Mammary epithelial cell (primary cell): ENCODE measurements around the gene DOC2A.

Experiments used
- CTCF ChIP-seq, 2 donors: IDR thresholded peaks in 1 of 2; conservative IDR thresholded peaks in 1 of 2; 2 replicates each; pipeline ENCODE4 v1.5.1; 2011 to 2012; ENCODE audit warnings: inconsistent platforms in 2 of 2, low read length in 2 of 2, mild to moderate bottlenecking in 2 of 2, control low read depth in 1 of 2, low read depth in 1 of 2; ENCODE audit not compliant: insufficient read depth in 1 of 2; ENCODE audit errors: extremely low read depth in 1 of 2
- EZH2 ChIP-seq: IDR thresholded peaks from 2 replicates; pipeline ENCODE4 v1.6.1; 2012; ENCODE audit warnings: low read length, inconsistent platforms, borderline replicate concordance

DNA sequence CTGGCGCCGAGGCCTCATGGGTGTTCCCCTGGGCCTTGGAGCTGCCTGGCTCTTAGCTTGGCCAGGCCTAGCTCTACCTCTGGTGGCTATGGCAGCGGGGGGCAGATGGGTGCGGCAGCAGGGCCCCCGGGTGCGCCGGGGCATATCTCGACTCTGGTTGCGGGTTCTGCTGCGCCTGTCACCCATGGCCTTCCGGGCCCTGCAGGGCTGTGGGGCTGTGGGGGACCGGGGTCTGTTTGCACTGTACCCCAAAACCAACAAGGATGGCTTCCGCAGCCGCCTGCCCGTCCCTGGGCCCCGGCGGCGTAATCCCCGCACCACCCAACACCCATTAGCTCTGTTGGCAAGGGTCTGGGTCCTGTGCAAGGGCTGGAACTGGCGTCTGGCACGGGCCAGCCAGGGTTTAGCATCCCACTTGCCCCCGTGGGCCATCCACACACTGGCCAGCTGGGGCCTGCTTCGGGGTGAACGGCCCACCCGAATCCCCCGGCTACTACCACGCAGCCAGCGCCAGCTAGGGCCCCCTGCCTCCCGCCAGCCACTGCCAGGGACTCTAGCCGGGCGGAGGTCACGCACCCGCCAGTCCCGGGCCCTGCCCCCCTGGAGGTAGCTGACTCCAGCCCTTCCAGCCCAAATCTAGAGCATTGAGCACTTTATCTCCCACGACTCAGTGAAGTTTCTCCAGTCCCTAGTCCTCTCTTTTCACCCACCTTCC, 23.3 kb downstream of the DOC2A start:
- no peak for TF ChIP-seq CTCF (conservative IDR thresholded peaks at IDR 0.05 in 1 of 2, IDR thresholded peaks at IDR 0.05 in 1 of 2; ENCODE audit: extremely low read depth in 1 of 2, insufficient read depth in 1 of 2, low read depth in 1 of 2, low read length in 2 of 2)
- TF ChIP-seq EZH2, result no peak
